Aorta (tissue), 4 donors: Measurements from ENCODE around the gene SERINC2. TPM values are rescaled to one million over a fixed set of nuclear protein-coding genes. Genes with fewer than 3 reads are reported as not detected.

Source experiments
- polyA plus RNA-seq, 2 donors: library from polyadenylated mRNA; stranded (reverse); fragments of 200-250 nt; gene quantifications; one replicate each; pipeline ENCODE4 v1.2.3, GENCODE V29; 2013
- total RNA-seq, 2 donors: library from RNA; stranded (reverse); fragmentation: NEBNext Ultra II Directional; extraction: Animal tissue kit (Norgen Biotek cat#: 25700); gene quantifications; one replicate each; pipeline ENCODE4 v1.2.1, GENCODE V29; 2021
- donor health status: healthy with polysubstance abuse.
- donor health status: Bipolar disorder and iron deficiency.
- donor health status: DM: no; HTN: no; CAD: no.
- donor health status: DM: yes; HTN: yes; CAD: no.

Gene SERINC2
- total and polyA plus RNA-seq, 4 donors, result 2.5 to 20.7 (median 3.5) TPM

Other genes starting within 250 kb of the SERINC2 start
- under 1 TPM in 1 of 2 donors, not detected in 1; 0.30 TPM for gene NKAIN1, start 173.3 kb upstream of the SERINC2 start, total RNA-seq
- not detected for gene NKAIN1, start 173.3 kb upstream of the SERINC2 start, polyA plus RNA-seq
- gene SNRNP40, start 116.4 kb upstream of the SERINC2 start, total RNA-seq, result 10 to 100 TPM; 31.2 to 32.8 TPM
- gene SNRNP40, start 116.4 kb upstream of the SERINC2 start, polyA plus RNA-seq, result 10 to 100 TPM; 19.8 to 21.2 TPM
- 10 to 100 TPM; 17.7 to 21.3 TPM for gene ZCCHC17, start 116.2 kb upstream of the SERINC2 start, total RNA-seq
- 10 to 100 TPM; 29.7 to 31.7 TPM for gene ZCCHC17, start 116.2 kb upstream of the SERINC2 start, polyA plus RNA-seq
- gene FABP3, start 40.1 kb upstream of the SERINC2 start, total RNA-seq, result 10 to 100 TPM; 30.8 to 82.0 TPM
- 10 to 100 TPM in 1 of 2 donors, 1 to 10 TPM in 1; 6.9 to 50.7 TPM for gene FABP3, start 40.1 kb upstream of the SERINC2 start, polyA plus RNA-seq
- 100 to 1,000 TPM; 317 to 506 TPM for gene TINAGL1, start 163.3 kb downstream of the SERINC2 start, total RNA-seq
- gene TINAGL1, start 163.3 kb downstream of the SERINC2 start, polyA plus RNA-seq, result 100 to 1,000 TPM; 158 to 325 TPM
- gene HCRTR1, start 204.5 kb downstream of the SERINC2 start, total RNA-seq, result under 1 TPM in 1 of 2 donors, not detected in 1; 0.42 TPM
- under 1 TPM in 1 of 2 donors, not detected in 1; 0.18 TPM for gene HCRTR1, start 204.5 kb downstream of the SERINC2 start, polyA plus RNA-seq
- 10 to 100 TPM; 57.9 to 65.0 TPM for gene PEF1, start 231.7 kb downstream of the SERINC2 start, total RNA-seq
- gene PEF1, start 231.7 kb downstream of the SERINC2 start, polyA plus RNA-seq, result 10 to 100 TPM; 75.5 to 83.9 TPM